DND-41 (cell line): ENCODE data around the gene DLX5.

Source experiments
- ATAC-seq: fragments of 200-7000 bp; cut with Tn5 transposase; 3 replicates; pipeline ENCODE4 v1.9.1; 2021; ENCODE audit warnings: low read depth; ENCODE audit not compliant: insufficient read depth
- DNase-seq: peaks from one replicate; pipeline ENCODE4 v3.0.0-alpha.2; 2020
- H2AFZ ChIP-seq: 2 replicates; pipeline ENCODE4 v1.6.0; 2012; ENCODE audit warnings: low read depth, low read length
- H3K27ac ChIP-seq: 2 replicates; pipeline ENCODE4 v1.5.1; 2012; ENCODE audit warnings: low read length, inconsistent platforms
- H3K27me3 ChIP-seq: fragments of 200-600 bp; sonication (generic); 2 replicates; pipeline ENCODE4 v1.6.0; 2012; ENCODE audit warnings: low read length, mild to moderate bottlenecking, inconsistent platforms; ENCODE audit not compliant: insufficient read depth, poor library complexity
- H3K36me3 ChIP-seq: 2 replicates; pipeline ENCODE4 v1.5.1; 2012; ENCODE audit warnings: low read length, inconsistent platforms; ENCODE audit not compliant: insufficient read depth
- H3K4me1 ChIP-seq: 2 replicates; pipeline ENCODE4 v1.5.1; 2012; ENCODE audit warnings: mild to moderate bottlenecking, low read length; ENCODE audit not compliant: insufficient read depth
- H3K4me2 ChIP-seq: 2 replicates; pipeline ENCODE4 v1.6.0; 2012; ENCODE audit warnings: mild to moderate bottlenecking, moderate library complexity, low read length, inconsistent platforms; ENCODE audit not compliant: insufficient read depth
- H3K4me3 ChIP-seq, 2 experiments: fragments of 200-600 bp in 1 of 2; shearing (Covaris generic) in 1 of 2; 2 replicates each; pipeline ENCODE4 v1.5.1; 2012 to 2016; ENCODE audit warnings: inconsistent platforms in 2 of 2, low read length in 2 of 2, mild to moderate bottlenecking in 2 of 2, low read depth in 1 of 2, moderate library complexity in 1 of 2
- H3K79me2 ChIP-seq: 2 replicates; pipeline ENCODE4 v1.6.0; 2012; ENCODE audit warnings: low read length, inconsistent platforms; ENCODE audit not compliant: insufficient read depth
- H3K9ac ChIP-seq: 2 replicates; pipeline ENCODE4 v1.6.0; 2012; ENCODE audit warnings: low read depth, mild to moderate bottlenecking, inconsistent platforms, low read length, moderate library complexity
- H3K9me3 ChIP-seq: 2 replicates; pipeline ENCODE4 v1.5.1; 2012; ENCODE audit warnings: low read length, moderate library complexity, mild to moderate bottlenecking, inconsistent platforms; ENCODE audit not compliant: insufficient read depth, severe bottlenecking
- H4K20me1 ChIP-seq: 2 replicates; pipeline ENCODE4 v1.6.0; 2012; ENCODE audit warnings: low read length; ENCODE audit not compliant: insufficient read depth
- CTCF ChIP-seq: IDR thresholded peaks from 2 replicates; pipeline ENCODE4 v1.5.1; 2012; ENCODE audit warnings: borderline replicate concordance, low read length, moderate library complexity, mild to moderate bottlenecking; ENCODE audit not compliant: poor library complexity, severe bottlenecking; ENCODE audit errors: extremely low read depth
- EZH2 ChIP-seq: IDR thresholded peaks from 3 replicates; pipeline ENCODE4 v1.6.1; 2012; ENCODE audit warnings: borderline replicate concordance, low read depth, mild to moderate bottlenecking, moderate library complexity, low read length, inconsistent platforms; ENCODE audit not compliant: severe bottlenecking

The DLX5 gene

GRCh38 chr7:97022491-97023306 is 1.9 kb downstream of the DLX5 start:
- ATAC-seq (no peak), DNase-seq (no peak)
- Histone ChIP-seq H3K4me3 (no peak overlapping the region), H3K27me3 (peaks cover 5% of the 10 kb centered on the region), H3K27ac (no peak overlapping the region), H3K79me2 (no peaks in the 10 kb centered on the region), H2AFZ (no peak overlapping the region), H3K4me2 (no peak overlapping the region), H3K9ac (no peak overlapping the region), H3K9me3 (no peaks in the 10 kb centered on the region), H3K36me3 (no peaks in the 10 kb centered on the region), H3K4me1 (no peaks in the 10 kb centered on the region), H4K20me1 (no peaks in the 10 kb centered on the region)
- no peak for TF ChIP-seq EZH2
- TF ChIP-seq CTCF = no peak

- H4K20me1 ChIP-seq = no peaks in the 10 kb centered on the region
- DNase-seq (no peak), ATAC-seq (no peak)
- H3K4me1 ChIP-seq = no peaks in the 10 kb centered on the region
- H3K9ac ChIP-seq = no peak overlapping the region
- H3K27ac ChIP-seq = no peak overlapping the region
- H3K9me3 ChIP-seq = no peaks in the 10 kb centered on the region
- H3K4me2 ChIP-seq = no peak overlapping the region
- H3K36me3 ChIP-seq = no peaks in the 10 kb centered on the region
- no peak for TF ChIP-seq CTCF
- TF ChIP-seq EZH2 = no peak
- H3K79me2 ChIP-seq = no peaks in the 10 kb centered on the region
- no peak overlapping the region for H3K4me3 ChIP-seq
- peaks cover 5% of the 10 kb centered on the region for H3K27me3 ChIP-seq
- H2AFZ ChIP-seq = no peak overlapping the region
Observed at GRCh38 chr7:97021747-97022490, 2.7 kb downstream of the DLX5 start.

- no peak for DNase-seq
- Histone ChIP-seq H3K9ac (no peak overlapping the region), H3K79me2 (no peaks in the 10 kb centered on the region), H3K4me1 (no peaks in the 10 kb centered on the region), H3K27me3 (peaks cover 5% of the 10 kb centered on the region), H3K36me3 (no peaks in the 10 kb centered on the region), H3K4me2 (no peak overlapping the region), H3K27ac (no peak overlapping the region), H3K9me3 (no peaks in the 10 kb centered on the region), H4K20me1 (no peaks in the 10 kb centered on the region), H3K4me3 (no peak overlapping the region), H2AFZ (no peak overlapping the region)
- TF ChIP-seq EZH2 (no peak), CTCF (no peak)
- no peak for ATAC-seq
Observed at GRCh38 chr7:97020996-97021746, 3.5 kb downstream of the DLX5 start.
